Keratinocyte (primary cell): ENCODE measurements around the gene NUTF2.

ENCODE experiments used
- CTCF ChIP-seq, 3 experiments: IDR thresholded peaks in 1 of 3; conservative IDR thresholded peaks in 1 of 3; optimal IDR thresholded peaks in 1 of 3; 2 replicates in 2 of 3; 3 replicates in 1 of 3; pipeline versions ENCODE3 to v1.5.1; 2011; ENCODE audit warnings: low read length in 3 of 3, mild to moderate bottlenecking in 3 of 3, moderate library complexity in 2 of 3, control low read depth in 1 of 3, inconsistent platforms in 1 of 3; ENCODE audit not compliant: insufficient read depth in 2 of 3; ENCODE audit errors: extremely low read depth in 1 of 3
- EZH2 ChIP-seq: IDR thresholded peaks from one replicate; pipeline ENCODE4 v1.6.1; 2012; ENCODE audit warnings: inconsistent platforms, mild to moderate bottlenecking, low read length, moderate library complexity

- TF ChIP-seq CTCF (optimal IDR thresholded peaks at IDR 0.05 in 1 of 3, IDR thresholded peaks at IDR 0.05 in 1 of 3, conservative IDR thresholded peaks at IDR 0.05 in 1 of 3; ENCODE audit: extremely low read depth in 1 of 3, insufficient read depth in 2 of 3, low read length in 3 of 3) (no peak), EZH2 (no peak)
Observed at GRCh38 chr16:67857547-67858233, 11.0 kb downstream of the NUTF2 start.
